C1 segment of cervical spinal cord (tissue), 14 donors: ENCODE results near the gene KCNMA1.

Source experiments
- DNase-seq, 14 donors: peaks; one replicate each; lab custom pipeline; 2025; lab: John Stamatoyannopoulos, UW

Gene KCNMA1

GRCh38 chr10:77193001-77193400 lies 444.6 kb downstream of the KCNMA1 start:
- DNase-seq = no peak

GRCh38 chr10:77192402-77192801 lies 445.2 kb downstream of the KCNMA1 start:
- DNase-seq = no peak

GRCh38 chr10:77191324-77192049 lies 446.1 kb downstream of the KCNMA1 start:
- no peak for DNase-seq

GRCh38 chr10:77190291-77190690 lies 447.3 kb downstream of the KCNMA1 start:
- no peak for DNase-seq

- no peak for DNase-seq
Observed at GRCh38 chr10:77189520-77189919, 448.1 kb downstream of the KCNMA1 start.

GRCh38 chr10:77189075-77189474 lies 448.5 kb downstream of the KCNMA1 start:
- no peak for DNase-seq

- DNase-seq = no peak
Observed at GRCh38 chr10:77188521-77188920, 449.1 kb downstream of the KCNMA1 start.

GRCh38 chr10:77188000-77188395 lies 449.6 kb downstream of the KCNMA1 start:
- no peak for DNase-seq

GRCh38 chr10:77187376-77187999 lies 450.1 kb downstream of the KCNMA1 start:
- no peak for DNase-seq

GRCh38 chr10:77186936-77187335 lies 450.7 kb downstream of the KCNMA1 start:
- DNase-seq = no peak

- DNase-seq = no peak
Observed at GRCh38 chr10:77185696-77186095, 451.9 kb downstream of the KCNMA1 start.

GRCh38 chr10:77182803-77183202 lies 454.8 kb downstream of the KCNMA1 start:
- DNase-seq = no peak

GRCh38 chr10:77180794-77181193 lies 456.8 kb downstream of the KCNMA1 start:
- DNase-seq = no peak

GRCh38 chr10:77180104-77180503 lies 457.5 kb downstream of the KCNMA1 start:
- DNase-seq = no peak

GRCh38 chr10:77179015-77179695 lies 458.5 kb downstream of the KCNMA1 start:
- peak in 1 of 14 donors; percentile 5 for DNase-seq

- no peak for DNase-seq
Observed at GRCh38 chr10:77177589-77177988, 460.0 kb downstream of the KCNMA1 start.

- DNase-seq = no peak
Observed at GRCh38 chr10:77177161-77177560, 460.4 kb downstream of the KCNMA1 start.

GRCh38 chr10:77176232-77176631 lies 461.4 kb downstream of the KCNMA1 start:
- DNase-seq = no peak

- DNase-seq = no peak
Observed at GRCh38 chr10:77175631-77176222, 461.9 kb downstream of the KCNMA1 start.

GRCh38 chr10:77173615-77174461 lies 463.8 kb downstream of the KCNMA1 start:
- DNase-seq = peak in 11 of 14 donors; percentile 9 to 70 (median 40)

GRCh38 chr10:77172086-77172485 lies 465.5 kb downstream of the KCNMA1 start:
- no peak for DNase-seq
